Stromal cell of bone marrow (primary cell): ENCODE measurements around the gene SLC5A11.
"Not testable (repeated sequence)": the region's sequence is repeated elsewhere in the genome, so short reads cannot be mapped to it uniquely, and the experiment has no call there.

Experiments
- DNase-seq: peaks from one replicate; pipeline ENCODE4 v3.0.0-alpha.2; 2012; ENCODE audit warnings: low read depth

The SLC5A11 gene

GRCh38 chr16:24836836-24837235 is 8.9 kb upstream of the SLC5A11 start:
- DNase-seq = no peak

GRCh38 chr16:24837969-24838368 is 7.8 kb upstream of the SLC5A11 start:
- DNase-seq = no peak

- peak; percentile 57 for DNase-seq
Measured at GRCh38 chr16:24838554-24839266, 7.1 kb upstream of the SLC5A11 start.

GRCh38 chr16:24839347-24839972 is 6.3 kb upstream of the SLC5A11 start:
- no peak for DNase-seq

GRCh38 chr16:24841291-24841690 is 4.5 kb upstream of the SLC5A11 start:
- DNase-seq = no peak

- no peak for DNase-seq
Measured at GRCh38 chr16:24844101-24845030, 1.4 kb upstream of the SLC5A11 start.

GRCh38 chr16:24845031-24845365 is 765 bp upstream of the SLC5A11 start:
- DNase-seq = not testable (repeated sequence)

- DNase-seq = no peak
Measured at GRCh38 chr16:24846548-24847357, 990 bp downstream of the SLC5A11 start.

GRCh38 chr16:24847358-24847664 is 1.5 kb downstream of the SLC5A11 start:
- DNase-seq = no peak

GRCh38 chr16:24848065-24848464 is 2.3 kb downstream of the SLC5A11 start:
- DNase-seq = peak; percentile 15

GRCh38 chr16:24849641-24850040 is 3.9 kb downstream of the SLC5A11 start:
- no peak for DNase-seq

GRCh38 chr16:24850289-24850938 is 4.7 kb downstream of the SLC5A11 start:
- no peak for DNase-seq

- DNase-seq = no peak
Measured at GRCh38 chr16:24851700-24852099, 5.9 kb downstream of the SLC5A11 start.

- DNase-seq = no peak
Measured at GRCh38 chr16:24852281-24852721, 6.5 kb downstream of the SLC5A11 start.

- DNase-seq = no peak
Measured at GRCh38 chr16:24853169-24853824, 7.5 kb downstream of the SLC5A11 start.

- DNase-seq = peak; percentile 2
Measured at GRCh38 chr16:24853830-24854229, 8.1 kb downstream of the SLC5A11 start.

GRCh38 chr16:24854607-24855171 is 8.9 kb downstream of the SLC5A11 start:
- DNase-seq = no peak

- DNase-seq = no peak
Measured at GRCh38 chr16:24855678-24856077, 9.9 kb downstream of the SLC5A11 start.

GRCh38 chr16:24856871-24857270 is 11.1 kb downstream of the SLC5A11 start:
- not testable (repeated sequence) for DNase-seq

- DNase-seq = peak; percentile 4
Measured at GRCh38 chr16:24858219-24859041, 12.7 kb downstream of the SLC5A11 start.
